ENCODE results near the gene MEIOSIN.
"Not testable (repeated sequence)": the region's sequence is repeated elsewhere in the genome, so short reads cannot be mapped to it uniquely, and the experiment has no call there.

MEIOSIN gene

DNA sequence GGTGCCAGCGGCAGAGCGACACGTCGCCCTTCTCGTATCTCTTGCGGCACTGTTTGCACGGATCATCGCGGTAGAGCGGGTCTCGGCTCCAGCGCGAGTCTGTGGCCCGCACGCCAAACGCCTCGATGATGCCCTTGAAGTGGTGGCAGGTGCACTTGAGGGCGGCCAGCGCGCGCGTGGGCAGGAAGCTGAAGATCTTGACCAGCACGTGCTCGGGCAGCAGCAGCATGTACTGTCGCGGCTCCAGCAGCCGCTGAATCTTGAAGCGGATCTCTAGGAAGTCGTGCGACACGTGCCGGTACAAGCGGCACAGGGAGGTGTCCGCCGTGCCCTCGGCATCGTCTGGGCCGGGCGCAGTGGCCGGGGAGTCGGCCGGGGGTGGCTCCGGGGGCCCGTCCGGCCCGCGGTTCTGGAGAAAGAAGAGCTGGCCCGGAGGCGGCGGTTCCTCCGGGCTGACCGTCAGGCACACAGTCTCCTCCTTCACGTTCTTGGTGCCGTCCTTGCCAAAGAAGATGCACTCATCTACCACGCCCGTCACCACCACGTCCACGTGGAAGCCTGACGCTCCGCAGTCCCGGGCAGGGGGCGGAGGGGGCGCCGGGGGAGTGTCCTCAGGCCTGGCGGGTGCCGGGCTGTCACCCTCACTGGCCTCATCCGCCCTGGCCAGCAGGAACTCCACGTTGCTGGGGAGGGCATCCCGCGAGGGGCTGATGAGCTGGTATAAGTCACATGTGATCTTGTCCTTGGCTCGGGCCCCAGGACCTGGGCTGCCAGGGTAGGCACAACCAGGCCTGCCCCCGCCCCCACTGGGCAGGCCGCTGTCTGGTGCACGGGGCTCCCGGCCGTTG is 21.2 kb upstream of the MEIOSIN start:
- no peaks in the 10 kb centered on the region for H3K27me3 ChIP-seq (ENCODE audit: control insufficient read depth, insufficient read depth, low read length)
- H3K9ac ChIP-seq (ENCODE audit: low read length) = no peak overlapping the region
- no peak overlapping the region for H3K4me3 ChIP-seq (ENCODE audit: low read length)
- H3K4me1 ChIP-seq (ENCODE audit: control insufficient read depth, insufficient read depth, low read length) = no peaks in the 10 kb centered on the region
- peaks cover 2% of the 10 kb centered on the region for H3K36me3 ChIP-seq (ENCODE audit: control insufficient read depth, insufficient read depth, low read length)
- no peak overlapping the region for H3K27ac ChIP-seq (ENCODE audit: low read depth, low read length)

GRCh38 chr19:45712699-45713067 is 20.6 kb upstream of the MEIOSIN start:
- Histone ChIP-seq H3K27me3 (ENCODE audit: control insufficient read depth, insufficient read depth, low read length) (no peaks in the 10 kb centered on the region), H3K27ac (ENCODE audit: low read depth, low read length) (no peak overlapping the region), H3K4me3 (ENCODE audit: low read length) (no peak overlapping the region), H3K4me1 (ENCODE audit: control insufficient read depth, insufficient read depth, low read length) (no peaks in the 10 kb centered on the region), H3K36me3 (ENCODE audit: control insufficient read depth, insufficient read depth, low read length) (peaks cover 2% of the 10 kb centered on the region), H3K9ac (ENCODE audit: low read length) (no peak overlapping the region)

GRCh38 chr19:45713141-45713540 is 20.1 kb upstream of the MEIOSIN start:
- H3K27ac ChIP-seq (ENCODE audit: low read depth, low read length) = no peak overlapping the region
- no peak overlapping the region for H3K4me3 ChIP-seq (ENCODE audit: low read length)
- H3K4me1 ChIP-seq (ENCODE audit: control insufficient read depth, insufficient read depth, low read length) = peaks cover 4% of the 10 kb centered on the region
- H3K36me3 ChIP-seq (ENCODE audit: control insufficient read depth, insufficient read depth, low read length) = peaks cover 2% of the 10 kb centered on the region
- H3K27me3 ChIP-seq (ENCODE audit: control insufficient read depth, insufficient read depth, low read length) = no peaks in the 10 kb centered on the region
- no peak overlapping the region for H3K9ac ChIP-seq (ENCODE audit: low read length)

DNA sequence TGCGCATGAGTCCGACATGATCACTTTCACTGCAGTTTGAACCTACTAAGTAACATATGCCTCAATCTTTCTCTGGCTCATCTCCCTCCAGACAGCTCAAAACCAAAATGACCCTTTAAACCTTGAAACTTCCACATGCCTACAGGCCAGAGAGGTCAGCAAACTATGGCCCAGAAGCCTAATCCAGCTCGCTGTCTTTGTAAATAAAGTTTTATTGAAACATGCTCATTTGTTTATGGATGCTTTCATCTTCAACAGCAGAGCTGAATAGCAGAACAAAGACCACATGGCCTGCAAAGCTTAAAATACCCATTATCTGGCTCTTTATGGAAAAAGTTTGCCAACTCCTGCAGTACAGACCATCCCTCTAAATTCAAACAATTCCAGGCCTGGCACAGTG is 18.1 kb upstream of the MEIOSIN start:
- Histone ChIP-seq H3K4me3 (ENCODE audit: low read length) (no peak overlapping the region), H3K36me3 (ENCODE audit: control insufficient read depth, insufficient read depth, low read length) (peaks cover 2% of the 10 kb centered on the region), H3K4me1 (ENCODE audit: control insufficient read depth, insufficient read depth, low read length) (peaks cover 7% of the 10 kb centered on the region), H3K27me3 (ENCODE audit: control insufficient read depth, insufficient read depth, low read length) (no peaks in the 10 kb centered on the region), H3K9ac (ENCODE audit: low read length) (no peak overlapping the region), H3K27ac (ENCODE audit: low read depth, low read length) (no peak overlapping the region)

DNA sequence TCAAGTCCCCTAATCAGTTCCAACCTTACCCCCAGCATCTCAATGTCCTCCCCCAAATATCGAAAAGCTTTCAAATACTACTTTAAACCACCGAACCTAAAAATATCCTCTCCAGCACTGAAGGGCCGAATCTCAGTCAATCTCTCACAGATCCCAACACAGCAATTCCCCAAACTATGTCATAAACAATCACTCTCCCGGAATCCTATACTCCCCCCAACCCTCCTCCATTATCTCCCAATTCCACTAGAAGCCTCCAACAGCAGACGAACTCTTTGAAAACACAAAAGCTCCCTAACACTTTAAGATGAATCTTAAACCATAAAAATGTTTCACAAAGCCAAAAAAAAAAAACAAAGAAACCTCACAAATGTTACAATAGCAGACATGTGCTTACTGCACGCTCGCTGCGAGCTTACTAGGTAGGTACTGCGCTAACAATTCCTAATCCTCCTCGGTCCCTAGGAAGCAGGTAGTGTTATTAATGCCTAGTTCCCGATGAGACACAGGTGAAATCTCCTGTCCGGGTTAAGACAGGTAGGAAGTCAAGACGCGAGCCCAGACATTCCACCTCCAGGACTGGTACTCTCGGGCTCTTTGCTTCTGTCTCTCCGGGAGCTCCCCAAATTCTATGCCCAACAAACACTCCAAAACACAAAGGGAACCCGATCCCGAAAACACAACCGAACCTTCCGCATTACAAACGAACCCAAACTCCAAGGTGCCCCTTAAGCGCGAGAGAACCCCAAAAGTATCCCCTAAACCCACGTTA is 16.7 kb upstream of the MEIOSIN start:
- Histone ChIP-seq H3K36me3 (ENCODE audit: control insufficient read depth, insufficient read depth, low read length) (peaks cover 2% of the 10 kb centered on the region), H3K27ac (ENCODE audit: low read depth, low read length) (peak overlapping the region; percentile 85), H3K9ac (ENCODE audit: low read length) (peak overlapping the region; percentile 56), H3K4me1 (ENCODE audit: control insufficient read depth, insufficient read depth, low read length) (peaks cover 7% of the 10 kb centered on the region), H3K27me3 (ENCODE audit: control insufficient read depth, insufficient read depth, low read length) (no peaks in the 10 kb centered on the region), H3K4me3 (ENCODE audit: low read length) (peak overlapping the region; percentile 82)

DNA sequence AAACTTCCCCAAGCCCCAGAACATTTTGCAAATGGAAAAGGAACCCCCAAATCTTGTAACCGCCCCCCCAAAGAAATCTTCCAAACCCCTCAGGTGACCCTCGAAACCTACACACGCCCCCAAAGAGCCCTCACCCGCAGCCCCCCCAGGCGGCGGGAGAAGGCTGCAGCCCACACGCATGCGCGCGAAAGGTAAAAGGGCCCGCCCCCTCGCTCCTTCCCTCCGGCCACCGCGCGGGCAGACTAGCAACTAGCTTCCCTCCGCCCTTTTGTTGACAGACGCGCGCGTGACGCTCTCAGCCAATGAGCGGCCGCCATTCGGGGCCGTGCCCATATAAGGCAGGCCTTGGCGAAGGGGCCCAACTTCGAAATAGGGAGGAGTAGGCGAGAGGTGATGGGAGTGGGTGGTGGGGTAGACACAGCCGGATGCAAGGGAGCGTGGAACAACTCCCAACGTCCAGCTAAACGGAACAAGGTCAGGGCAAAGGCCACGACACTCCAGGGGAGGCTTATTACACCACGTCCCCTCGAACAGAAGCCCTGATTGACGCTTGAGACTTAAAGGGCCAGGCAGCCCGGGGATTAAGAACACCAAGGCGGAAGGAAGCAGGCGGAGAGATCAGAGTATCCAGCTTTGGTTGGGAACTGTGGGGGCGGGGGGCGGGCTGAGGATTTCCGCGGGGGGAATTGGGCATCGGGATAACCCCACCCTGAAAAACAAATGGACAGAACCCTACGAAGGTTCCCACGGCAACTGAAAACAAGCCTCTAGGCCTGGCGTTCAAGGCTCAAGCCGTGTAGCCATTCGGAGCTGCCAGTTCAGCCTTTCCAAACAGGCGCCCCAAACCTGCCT is 15.9 kb upstream of the MEIOSIN start:
- H3K27ac ChIP-seq (ENCODE audit: low read depth, low read length) = peak overlapping the region; percentile 95
- peaks cover 2% of the 10 kb centered on the region for H3K36me3 ChIP-seq (ENCODE audit: control insufficient read depth, insufficient read depth, low read length)
- H3K4me1 ChIP-seq (ENCODE audit: control insufficient read depth, insufficient read depth, low read length) = peaks cover 7% of the 10 kb centered on the region
- no peaks in the 10 kb centered on the region for H3K27me3 ChIP-seq (ENCODE audit: control insufficient read depth, insufficient read depth, low read length)
- H3K4me3 ChIP-seq (ENCODE audit: low read length) = peak overlapping the region; percentile 82
- H3K9ac ChIP-seq (ENCODE audit: low read length) = peak overlapping the region; percentile 76

DNA sequence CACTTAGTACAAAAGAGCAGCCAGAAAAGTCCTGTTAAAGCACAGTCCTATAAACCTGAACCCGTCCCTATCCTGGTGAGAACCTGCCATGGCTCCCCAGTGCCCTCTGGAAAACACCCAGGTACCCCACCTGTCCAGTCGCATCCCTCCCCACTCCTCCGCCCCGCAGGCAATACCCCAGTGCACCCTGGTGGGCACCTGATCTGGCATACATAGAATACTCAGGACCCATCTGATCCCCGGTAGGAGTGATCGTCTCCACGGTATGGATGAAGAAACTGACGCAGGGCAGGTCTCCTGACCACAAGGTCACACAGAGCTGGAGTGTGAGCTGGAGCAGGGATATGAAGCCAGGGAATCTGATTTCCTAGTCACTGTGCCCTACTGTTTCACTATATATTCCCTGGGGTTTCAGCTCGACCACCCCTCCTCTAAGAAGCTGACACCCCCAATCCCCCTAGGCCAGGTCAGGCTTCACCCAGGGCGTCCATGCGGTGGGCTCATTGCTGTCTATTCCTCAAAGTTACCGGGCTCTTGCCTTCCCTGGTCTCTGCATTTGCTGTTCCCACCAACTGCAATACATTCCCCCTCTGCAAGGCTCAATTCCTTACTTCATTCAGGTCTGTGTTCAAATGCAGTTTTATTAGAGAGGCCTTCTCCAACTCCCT is 15.1 kb upstream of the MEIOSIN start:
- peak overlapping the region; percentile 95 for H3K27ac ChIP-seq (ENCODE audit: low read depth, low read length)
- H3K36me3 ChIP-seq (ENCODE audit: control insufficient read depth, insufficient read depth, low read length) = no peaks in the 10 kb centered on the region
- peak overlapping the region; percentile 76 for H3K9ac ChIP-seq (ENCODE audit: low read length)
- peaks cover 7% of the 10 kb centered on the region for H3K4me1 ChIP-seq (ENCODE audit: control insufficient read depth, insufficient read depth, low read length)
- no peaks in the 10 kb centered on the region for H3K27me3 ChIP-seq (ENCODE audit: control insufficient read depth, insufficient read depth, low read length)
- H3K4me3 ChIP-seq (ENCODE audit: low read length) = peak overlapping the region; percentile 72

- H3K4me1 ChIP-seq (ENCODE audit: control insufficient read depth, insufficient read depth, low read length); H3K9ac ChIP-seq (ENCODE audit: low read length); H3K4me3 ChIP-seq (ENCODE audit: low read length); H3K27me3 ChIP-seq (ENCODE audit: control insufficient read depth, insufficient read depth, low read length); H3K27ac ChIP-seq (ENCODE audit: low read depth, low read length); H3K36me3 ChIP-seq (ENCODE audit: control insufficient read depth, insufficient read depth, low read length): not testable (repeated sequence)
Observed at GRCh38 chr19:45720065-45720464, 13.2 kb upstream of the MEIOSIN start.

- H3K4me3 ChIP-seq (ENCODE audit: low read length); H3K27ac ChIP-seq (ENCODE audit: low read depth, low read length); H3K9ac ChIP-seq (ENCODE audit: low read length); H3K4me1 ChIP-seq (ENCODE audit: control insufficient read depth, insufficient read depth, low read length); H3K36me3 ChIP-seq (ENCODE audit: control insufficient read depth, insufficient read depth, low read length); H3K27me3 ChIP-seq (ENCODE audit: control insufficient read depth, insufficient read depth, low read length): not testable (repeated sequence)
Observed at GRCh38 chr19:45728683-45729082, 4.6 kb upstream of the MEIOSIN start.

DNA sequence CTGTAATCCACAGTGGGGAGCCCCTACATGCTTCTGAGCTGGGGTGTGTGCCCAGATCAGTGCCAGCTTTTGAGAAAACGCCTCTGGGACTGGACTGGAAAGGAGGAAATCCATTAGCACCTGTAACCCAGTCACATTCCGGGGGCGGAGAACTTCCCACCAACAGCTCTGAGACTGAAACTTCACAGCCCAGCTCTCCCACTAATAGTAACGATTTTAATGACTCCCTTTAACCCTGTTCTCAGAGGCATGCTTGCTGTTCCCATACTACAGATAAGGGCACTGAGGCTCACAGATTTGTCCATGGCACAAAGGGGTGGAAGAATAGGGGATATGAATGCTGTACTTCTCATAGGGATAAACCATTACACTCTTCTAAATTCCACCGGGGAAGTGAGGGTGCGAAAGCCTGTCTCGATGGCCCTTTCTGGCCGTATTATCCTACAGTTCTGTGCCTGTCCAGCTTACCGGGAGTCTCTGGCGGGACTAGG is 3.4 kb upstream of the MEIOSIN start:
- Histone ChIP-seq H3K27me3 (ENCODE audit: control insufficient read depth, insufficient read depth, low read length) (no peaks in the 10 kb centered on the region), H3K27ac (ENCODE audit: low read depth, low read length) (peak overlapping the region; percentile 52), H3K4me3 (ENCODE audit: low read length) (peak overlapping the region; percentile 84), H3K4me1 (ENCODE audit: control insufficient read depth, insufficient read depth, low read length) (peaks cover 8% of the 10 kb centered on the region), H3K9ac (ENCODE audit: low read length) (peak overlapping the region; percentile 42), H3K36me3 (ENCODE audit: control insufficient read depth, insufficient read depth, low read length) (no peaks in the 10 kb centered on the region)

- Histone ChIP-seq H3K27ac (ENCODE audit: low read depth, low read length) (peak within 1 kb of the TSS; percentile 52), H3K4me1 (ENCODE audit: control insufficient read depth, insufficient read depth, low read length) (peaks cover 8% of the 10 kb centered on the region), H3K4me3 (ENCODE audit: low read length) (peak within 1 kb of the TSS; percentile 84), H3K9ac (ENCODE audit: low read length) (peak within 1 kb of the TSS; percentile 42), H3K36me3 (ENCODE audit: control insufficient read depth, insufficient read depth, low read length) (no peaks in the 10 kb centered on the region), H3K27me3 (ENCODE audit: control insufficient read depth, insufficient read depth, low read length) (no peaks in the 10 kb centered on the region)
Observed at GRCh38 chr19:45730368-45731288, 2.6 kb upstream of the MEIOSIN start, which contains the start of gene FBXO46. FBXO46 (minus strand) TSS chr19:45730896; CDS start chr19:45713495, 17,401 bp downstream.

Data from rectal smooth muscle tissue (tissue), 1 donor.